Caco-2 (cell line): ENCODE results near the gene RBM20. TPM values are rescaled to one million over a fixed set of nuclear protein-coding genes. Genes with fewer than 3 reads are reported as not detected.

Experiments
- BruUV-seq: library from RNA; stranded (reverse); fragments of 400-500 nt; replicated peaks from 2 replicates; lab custom pipeline; 2021; lab: Mats Ljungman, UMichigan
- CTCF ChIA-PET: fragments of 300-600 bp; sonication (Branson Sonifier 250); formaldehyde crosslinking; loops from one replicate; lab custom pipeline; 2022; ENCODE audit warnings: antibody characterized with exemption; lab: Charles Lee
- POLR2A ChIA-PET: fragments of 300-600 bp; sonication (Branson Sonifier 250); formaldehyde crosslinking; loops from one replicate; lab custom pipeline; 2022; ENCODE audit warnings: antibody characterized with exemption; lab: Charles Lee
- DNase-seq, 2 experiments: peaks; one replicate each; pipeline versions ENCODE4 v3.0.0 to v3.0.0-alpha.2; 2020 to 2022
- H3K27me3 ChIP-seq: replicated peaks from 2 replicates; pipeline ENCODE4 v1.6.0; 2011; ENCODE audit warnings: low read length; ENCODE audit not compliant: control insufficient read depth, insufficient read depth
- H3K36me3 ChIP-seq: 2 replicates; pipeline ENCODE4 v1.5.1; 2011; ENCODE audit warnings: low read length; ENCODE audit not compliant: control insufficient read depth, insufficient read depth
- H3K4me1 ChIP-seq: fragments of 250-450 bp; sonication (Bioruptor Pico); 2 replicates; pipeline ENCODE4 v1.5.1; 2020; ENCODE audit warnings: mild to moderate bottlenecking
- H3K4me3 ChIP-seq: 2 replicates; pipeline ENCODE4 v1.5.1; 2011; ENCODE audit warnings: low read depth, mild to moderate bottlenecking, control low read depth, low read length
- H3K9me3 ChIP-seq: fragments of 250-450 bp; sonication (Bioruptor Pico); 2 replicates; pipeline ENCODE4 v1.5.1; 2020; ENCODE audit warnings: mild to moderate bottlenecking, moderate library complexity
- H3K27ac Mint-ChIP-seq: one replicate; pipeline ENCODE4 v1.8.0; 2022; ENCODE audit warnings: mixed read lengths; ENCODE audit not compliant: unreplicated experiment
- H3K27me3 Mint-ChIP-seq: one replicate; pipeline ENCODE4 v1.8.0; 2022; ENCODE audit warnings: mixed read lengths; ENCODE audit not compliant: insufficient read depth, unreplicated experiment
- H3K36me3 Mint-ChIP-seq: one replicate; pipeline ENCODE4 v1.8.0; 2022; ENCODE audit warnings: mild to moderate bottlenecking, mixed read lengths; ENCODE audit not compliant: insufficient read depth, unreplicated experiment
- H3K4me1 Mint-ChIP-seq: one replicate; pipeline ENCODE4 v1.8.0; 2022; ENCODE audit warnings: low read depth, mixed read lengths; ENCODE audit not compliant: unreplicated experiment
- H3K4me3 Mint-ChIP-seq: one replicate; pipeline ENCODE4 v1.8.0; 2022; ENCODE audit warnings: mild to moderate bottlenecking, moderate library complexity, mixed read lengths; ENCODE audit not compliant: unreplicated experiment
- H3K9me3 Mint-ChIP-seq: one replicate; pipeline ENCODE4 v1.8.0; 2022; ENCODE audit warnings: mixed read lengths; ENCODE audit not compliant: unreplicated experiment
- intact Hi-C: fragments of 100-400 bp; cut with micrococcal nuclease; formaldehyde crosslinking; loops from one replicate; pipeline ENCODE4 v1.10.0; 2022; ENCODE audit not compliant: unreplicated experiment
- total RNA-seq: library from RNA; stranded (reverse); gene quantifications from 2 replicates; pipeline ENCODE4 v1.2.3, GENCODE V29; 2022
- TF ChIP-seq, protein P1 (sequence below), 2 experiments: fragments of 200-600 bp in 1 of 2; IDR thresholded peaks; 1 replicate in 1 of 2; 2 replicates in 1 of 2; pipeline versions ENCODE4 v1.5.1 to v1.8.0; 2011 to 2022; ENCODE audit warnings: antibody characterized with exemption in 1 of 2, control low read depth in 1 of 2, inconsistent platforms in 1 of 2, low read depth in 1 of 2, low read length in 1 of 2, mild to moderate bottlenecking in 1 of 2, moderate library complexity in 1 of 2; ENCODE audit not compliant: insufficient read depth in 1 of 2, severe bottlenecking in 1 of 2, unreplicated experiment in 1 of 2

Gene RBM20
- total RNA-seq, 1 experiment from 2014 or later = 0.36 TPM

DNA sequence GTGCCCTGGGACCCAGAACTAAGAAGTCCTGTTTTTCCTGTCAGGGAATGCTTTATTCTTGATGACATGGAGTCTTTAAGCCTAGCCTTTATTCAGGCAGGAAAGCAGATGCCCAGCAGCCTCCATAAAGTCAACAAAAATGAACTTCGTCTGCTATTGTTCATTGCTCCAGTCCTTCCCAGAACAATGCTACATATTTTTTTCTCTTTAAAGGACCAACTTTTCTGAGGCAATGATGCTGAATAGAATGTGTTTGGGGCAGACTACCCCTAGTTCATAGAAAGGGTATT lies 180.0 kb downstream of the RBM20 start:
- Mint-ChIP-seq H3K36me3 (no peaks in the 10 kb centered on the region), H3K4me1 (peaks cover 7% of the 10 kb centered on the region), H3K27ac (no peak overlapping the region), H3K27me3 (no peaks in the 10 kb centered on the region), H3K4me3 (no peak overlapping the region), H3K9me3 (no peaks in the 10 kb centered on the region)
- no peaks in the 10 kb centered on the region for H3K36me3 ChIP-seq
- ChIA-PET POLR2A (no interaction called here), CTCF (no interaction called here)
- TF ChIP-seq, protein P1, sequence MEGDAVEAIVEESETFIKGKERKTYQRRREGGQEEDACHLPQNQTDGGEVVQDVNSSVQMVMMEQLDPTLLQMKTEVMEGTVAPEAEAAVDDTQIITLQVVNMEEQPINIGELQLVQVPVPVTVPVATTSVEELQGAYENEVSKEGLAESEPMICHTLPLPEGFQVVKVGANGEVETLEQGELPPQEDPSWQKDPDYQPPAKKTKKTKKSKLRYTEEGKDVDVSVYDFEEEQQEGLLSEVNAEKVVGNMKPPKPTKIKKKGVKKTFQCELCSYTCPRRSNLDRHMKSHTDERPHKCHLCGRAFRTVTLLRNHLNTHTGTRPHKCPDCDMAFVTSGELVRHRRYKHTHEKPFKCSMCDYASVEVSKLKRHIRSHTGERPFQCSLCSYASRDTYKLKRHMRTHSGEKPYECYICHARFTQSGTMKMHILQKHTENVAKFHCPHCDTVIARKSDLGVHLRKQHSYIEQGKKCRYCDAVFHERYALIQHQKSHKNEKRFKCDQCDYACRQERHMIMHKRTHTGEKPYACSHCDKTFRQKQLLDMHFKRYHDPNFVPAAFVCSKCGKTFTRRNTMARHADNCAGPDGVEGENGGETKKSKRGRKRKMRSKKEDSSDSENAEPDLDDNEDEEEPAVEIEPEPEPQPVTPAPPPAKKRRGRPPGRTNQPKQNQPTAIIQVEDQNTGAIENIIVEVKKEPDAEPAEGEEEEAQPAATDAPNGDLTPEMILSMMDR (IDR thresholded peaks at IDR 0.05; ENCODE audit: insufficient read depth in 1 of 2, low read depth in 1 of 2, low read length in 1 of 2, severe bottlenecking in 1 of 2, unreplicated experiment in 1 of 2) = no peak
- H3K27me3 ChIP-seq = no peaks in the 10 kb centered on the region
- no peak overlapping the region for H3K4me3 ChIP-seq
- intact Hi-C loops = no loop called here
- no peak for DNase-seq
- no peaks in the 10 kb centered on the region for H3K9me3 ChIP-seq
- BruUV-seq = no TSS peak
- 0 out of 2 replicates have a peak, but pooled peaks cover under 1% of the 10 kb centered on the region for H3K4me1 ChIP-seq

GRCh38 chr10:110824660-110825059 lies 180.5 kb downstream of the RBM20 start:
- POLR2A ChIA-PET = no interaction called here
- no peaks in the 10 kb centered on the region for H3K4me1 ChIP-seq

GRCh38 chr10:110825508-110825907 lies 181.4 kb downstream of the RBM20 start:
- Histone ChIP-seq H3K27me3 (no peaks in the 10 kb centered on the region), H3K36me3 (no peaks in the 10 kb centered on the region), H3K9me3 (no peaks in the 10 kb centered on the region), H3K4me3 (no peak overlapping the region), H3K4me1 (no peaks in the 10 kb centered on the region)
- ChIA-PET POLR2A (no interaction called here), CTCF (no interaction called here)
- Mint-ChIP-seq H3K4me1 (peaks cover 7% of the 10 kb centered on the region), H3K36me3 (no peaks in the 10 kb centered on the region), H3K9me3 (no peaks in the 10 kb centered on the region), H3K4me3 (no peak overlapping the region), H3K27ac (no peak overlapping the region), H3K27me3 (no peaks in the 10 kb centered on the region)
- BruUV-seq = no TSS peak
- intact Hi-C loops = loop anchor here (5.0 kb wide), 1 partner anchor 47 kb away; the partner anchor contains the start of gene PDCD4
- TF ChIP-seq, protein P1 (IDR thresholded peaks at IDR 0.05; ENCODE audit: insufficient read depth in 1 of 2, low read depth in 1 of 2, low read length in 1 of 2, severe bottlenecking in 1 of 2, unreplicated experiment in 1 of 2) = no peak
- no peak for DNase-seq

More at GRCh38 chr10:110824660-110825059, 180.5 kb downstream of the RBM20 start:
- H3K27me3 ChIP-seq = no peaks in the 10 kb centered on the region
- Mint-ChIP-seq H3K9me3 (no peaks in the 10 kb centered on the region), H3K4me1 (peaks cover 7% of the 10 kb centered on the region), H3K4me3 (no peak overlapping the region), H3K27ac (no peak overlapping the region), H3K36me3 (no peaks in the 10 kb centered on the region), H3K27me3 (no peaks in the 10 kb centered on the region)
- TF ChIP-seq, protein P1 (IDR thresholded peaks at IDR 0.05; ENCODE audit: insufficient read depth in 1 of 2, low read depth in 1 of 2, low read length in 1 of 2, severe bottlenecking in 1 of 2, unreplicated experiment in 1 of 2) = no peak
- intact Hi-C loops = loop anchor here (5.0 kb wide), 1 partner anchor 48 kb away; the partner anchor contains the start of gene PDCD4
- BruUV-seq = no TSS peak
- DNase-seq = no peak
- CTCF ChIA-PET = no interaction called here
- no peaks in the 10 kb centered on the region for H3K9me3 ChIP-seq
- H3K4me3 ChIP-seq = no peak overlapping the region
- no peaks in the 10 kb centered on the region for H3K36me3 ChIP-seq
